GM21526 (cell line): ENCODE measurements around the gene BNC1.

Experiments used
- ATAC-seq: cut with Tn5 transposase; IDR thresholded peaks from one replicate; pipeline ENCODE4 v1.9.1; 2021; ENCODE audit warnings: moderate library complexity; ENCODE audit not compliant: unreplicated experiment, low FRiP score

The BNC1 gene

GRCh38 chr15:83284559-83285283, at the start of gene BNC1:
TSS of gene BNC1 (minus strand) at chr15:83284664. CDS start at chr15:83284628, 36 bp downstream.
- ATAC-seq = no peak

GRCh38 chr15:83327041-83327440, 42.6 kb upstream of the BNC1 start:
- ATAC-seq = no peak

GRCh38 chr15:83324799-83325198, 40.3 kb upstream of the BNC1 start:
- ATAC-seq = no peak

- no peak for ATAC-seq
Observed at GRCh38 chr15:83323296-83323711, 38.8 kb upstream of the BNC1 start.

GRCh38 chr15:83322691-83323090, 38.2 kb upstream of the BNC1 start:
- ATAC-seq = no peak

- no peak for ATAC-seq
Observed at GRCh38 chr15:83322061-83322460, 37.6 kb upstream of the BNC1 start.

- no peak for ATAC-seq
Observed at GRCh38 chr15:83320844-83321243, 36.4 kb upstream of the BNC1 start.

- ATAC-seq = no peak
Observed at GRCh38 chr15:83320404-83320803, 35.9 kb upstream of the BNC1 start.

- ATAC-seq = no peak
Observed at GRCh38 chr15:83319771-83320170, 35.3 kb upstream of the BNC1 start.

- ATAC-seq = no peak
Observed at GRCh38 chr15:83318861-83319415, 34.5 kb upstream of the BNC1 start.

GRCh38 chr15:83318036-83318435, 33.6 kb upstream of the BNC1 start:
- no peak for ATAC-seq

GRCh38 chr15:83312071-83312470, 27.6 kb upstream of the BNC1 start:
- ATAC-seq = no peak

GRCh38 chr15:83310521-83311456, 26.3 kb upstream of the BNC1 start:
- no peak for ATAC-seq

GRCh38 chr15:83308671-83309070, 24.2 kb upstream of the BNC1 start:
- ATAC-seq = no peak

- ATAC-seq = no peak
Observed at GRCh38 chr15:83306561-83306960, 22.1 kb upstream of the BNC1 start.

- no peak for ATAC-seq
Observed at GRCh38 chr15:83305704-83306291, 21.3 kb upstream of the BNC1 start.

GRCh38 chr15:83304861-83305703, 20.6 kb upstream of the BNC1 start:
- no peak for ATAC-seq

GRCh38 chr15:83303535-83303934, 19.1 kb upstream of the BNC1 start:
- no peak for ATAC-seq

GRCh38 chr15:83300826-83301225, 16.4 kb upstream of the BNC1 start:
- ATAC-seq = no peak

- no peak for ATAC-seq
Observed at GRCh38 chr15:83299462-83299861, 15.0 kb upstream of the BNC1 start.
